ENCODE results near the gene ASIC2.

DNA sequence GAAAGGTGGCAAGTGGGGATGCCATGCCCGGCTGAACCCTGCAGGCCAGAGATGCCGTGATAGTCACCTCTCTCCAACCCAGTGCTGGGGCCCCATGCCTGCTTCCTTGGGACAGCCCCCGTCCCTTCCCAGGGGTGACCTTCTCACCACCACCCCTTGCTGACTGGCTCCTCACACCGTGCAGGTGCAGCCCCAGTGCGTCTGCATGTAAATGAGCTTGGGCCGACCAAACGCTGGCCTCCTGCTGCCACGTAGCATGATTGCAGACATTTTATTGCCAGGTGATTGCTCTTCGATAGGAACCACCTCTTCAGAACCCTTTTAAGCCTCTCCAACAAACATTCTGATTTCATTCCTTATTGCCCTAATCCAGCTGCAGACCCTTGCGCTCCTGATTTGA is 32.5 kb downstream of the ASIC2 start:
- TF ChIP-seq, protein P1, sequence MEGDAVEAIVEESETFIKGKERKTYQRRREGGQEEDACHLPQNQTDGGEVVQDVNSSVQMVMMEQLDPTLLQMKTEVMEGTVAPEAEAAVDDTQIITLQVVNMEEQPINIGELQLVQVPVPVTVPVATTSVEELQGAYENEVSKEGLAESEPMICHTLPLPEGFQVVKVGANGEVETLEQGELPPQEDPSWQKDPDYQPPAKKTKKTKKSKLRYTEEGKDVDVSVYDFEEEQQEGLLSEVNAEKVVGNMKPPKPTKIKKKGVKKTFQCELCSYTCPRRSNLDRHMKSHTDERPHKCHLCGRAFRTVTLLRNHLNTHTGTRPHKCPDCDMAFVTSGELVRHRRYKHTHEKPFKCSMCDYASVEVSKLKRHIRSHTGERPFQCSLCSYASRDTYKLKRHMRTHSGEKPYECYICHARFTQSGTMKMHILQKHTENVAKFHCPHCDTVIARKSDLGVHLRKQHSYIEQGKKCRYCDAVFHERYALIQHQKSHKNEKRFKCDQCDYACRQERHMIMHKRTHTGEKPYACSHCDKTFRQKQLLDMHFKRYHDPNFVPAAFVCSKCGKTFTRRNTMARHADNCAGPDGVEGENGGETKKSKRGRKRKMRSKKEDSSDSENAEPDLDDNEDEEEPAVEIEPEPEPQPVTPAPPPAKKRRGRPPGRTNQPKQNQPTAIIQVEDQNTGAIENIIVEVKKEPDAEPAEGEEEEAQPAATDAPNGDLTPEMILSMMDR (IDR thresholded peaks at IDR 0.05 in 2 of 3, conservative IDR thresholded peaks at IDR 0.05 in 1 of 3; ENCODE audit: borderline replicate concordance in 1 of 3, insufficient read depth in 1 of 3, low read depth in 2 of 3, low read length in 2 of 3), result no peak
- TF ChIP-seq EZH2 (IDR thresholded peaks at IDR 0.05), result no peak
- TF ChIP-seq SIN3A (IDR thresholded peaks at IDR 0.05; ENCODE audit: low read depth), result no peak
